Activated CD8-positive, alpha-beta T cell treated with anti-CD3 and anti-CD28 coated beads for 36 hours (primary cell): ENCODE measurements around the gene STK36. TPM values are rescaled to one million over a fixed set of nuclear protein-coding genes. Genes with fewer than 3 reads are reported as not detected.

Experiments
- ATAC-seq: fragments of 200-7000 bp; cut with Tn5 transposase; one replicate; pipeline ENCODE4 v1.10.0; 2021; ENCODE audit warnings: mild to moderate bottlenecking, moderate library complexity
- CTCF ChIA-PET: fragments of 350-600 bp; sonication (Branson Sonifier 250); formaldehyde crosslinking; loops from one replicate; lab custom pipeline; 2021; ENCODE audit warnings: antibody characterized with exemption; lab: Charles Lee
- POLR2A ChIA-PET: fragments of 350-600 bp; sonication (Branson Sonifier 250); formaldehyde crosslinking; loops from one replicate; lab custom pipeline; 2021; ENCODE audit warnings: antibody characterized with exemption; lab: Charles Lee
- DNase-seq: peaks from one replicate; pipeline ENCODE4 v3.0.0-alpha.2; 2020
- H3K27ac Mint-ChIP-seq: one replicate; pipeline ENCODE4 v1.8.0; 2021; ENCODE audit warnings: mild to moderate bottlenecking, mixed read lengths
- H3K27me3 Mint-ChIP-seq: one replicate; pipeline ENCODE4 v1.8.0; 2021; ENCODE audit warnings: mixed read lengths
- H3K36me3 Mint-ChIP-seq: one replicate; pipeline ENCODE4 v1.8.0; 2021; ENCODE audit warnings: low read depth, mixed read lengths
- H3K4me1 Mint-ChIP-seq: one replicate; pipeline ENCODE4 v1.8.0; 2021; ENCODE audit warnings: low read depth, mixed read lengths
- H3K4me3 Mint-ChIP-seq: one replicate; pipeline ENCODE4 v1.8.0; 2021; ENCODE audit warnings: mild to moderate bottlenecking, moderate library complexity, mixed read lengths
- H3K9me3 Mint-ChIP-seq: one replicate; pipeline ENCODE4 v1.8.0; 2021; ENCODE audit warnings: mixed read lengths
- CTCF ChIP-seq: fragments of 200-600 bp; IDR thresholded peaks from one replicate; pipeline ENCODE4 v1.8.0; 2022; ENCODE audit warnings: antibody characterized with exemption, mild to moderate bottlenecking
- intact Hi-C: fragments of 100-400 bp; cut with micrococcal nuclease; formaldehyde crosslinking; loops from one replicate; pipeline ENCODE4 v1.10.0; 2022
- total RNA-seq, 2 experiments: library from RNA; stranded (reverse); gene quantifications; one replicate each; pipeline ENCODE4 v1.2.3, GENCODE V29; 2021

Gene STK36
- total RNA-seq, 2 experiments from 2014 or later, result 11.6 to 14.9 TPM

GRCh38 chr2:218659988-218660358 is 11.9 kb upstream of the STK36 start:
- intact Hi-C loops, result no loop called here
- Mint-ChIP-seq H3K4me3 (peak overlapping the region; percentile 92), H3K27me3 (no peaks in the 10 kb centered on the region), H3K4me1 (peaks cover 29% of the 10 kb centered on the region), H3K36me3 (peaks cover 59% of the 10 kb centered on the region), H3K9me3 (no peaks in the 10 kb centered on the region), H3K27ac (peak overlapping the region; percentile 92)
- ATAC-seq (no peak), DNase-seq (no peak)
- ChIA-PET POLR2A (interaction anchor here (0.6 to 5.3 kb wide), 14 partner anchors 9 to 570 kb away, joined by 3 to 61 read pairs (median 5); partner anchors contain the start of genes ANKZF1, ATG9A, CTDSP1 and RNF25), CTCF (interaction anchor here (0.8 to 5.7 kb wide), 14 partner anchors 10 to 237 kb away, joined by 3 to 57 read pairs (median 4); partner anchors contain the start of genes RNF25, STK36 and TTLL4)
- TF ChIP-seq CTCF, result no peak

- CTCF ChIA-PET, result interaction anchor here (1.5 to 5.7 kb wide), 3 partner anchors 9 to 236 kb away, joined by 5 to 57 read pairs (median 6); partner anchors contain the start of genes RNF25 and STK36
- Mint-ChIP-seq H3K4me3 (no peak overlapping the region), H3K36me3 (peaks cover 59% of the 10 kb centered on the region), H3K27ac (peak overlapping the region; percentile 17), H3K27me3 (no peaks in the 10 kb centered on the region), H3K9me3 (no peaks in the 10 kb centered on the region), H3K4me1 (peaks cover 22% of the 10 kb centered on the region)
- ATAC-seq (no peak), DNase-seq (no peak)
- POLR2A ChIA-PET, result interaction anchor here (1.1 to 5.3 kb wide), 2 partner anchors 10 to 14 kb away, joined by 3 to 61 read pairs; partner anchors contain the start of genes RNF25 and STK36
- intact Hi-C loops, result no loop called here
- TF ChIP-seq CTCF, result no peak
These were observed 9.5 kb upstream of the STK36 start for GRCh38 chr2:218662377-218662776.

- H3K4me3 Mint-ChIP-seq, result no peak overlapping the region
- no peak for TF ChIP-seq CTCF
- DNase-seq (no peak), ATAC-seq (no peak)
- ChIA-PET POLR2A (no interaction called here), CTCF (interaction anchor here (0.9 kb wide), 1 partner anchor 8 kb away, joined by 3 read pairs; the partner anchor contains the start of gene RNF25)
- peaks cover 58% of the 10 kb centered on the region for H3K36me3 Mint-ChIP-seq
- H3K4me1 Mint-ChIP-seq, result peaks cover 19% of the 10 kb centered on the region
- no peaks in the 10 kb centered on the region for H3K27me3 Mint-ChIP-seq
- peak overlapping the region; percentile 17 for H3K27ac Mint-ChIP-seq
- intact Hi-C loops, result no loop called here
- no peaks in the 10 kb centered on the region for H3K9me3 Mint-ChIP-seq
These were observed 9.1 kb upstream of the STK36 start for GRCh38 chr2:218662827-218663226.

GRCh38 chr2:218663901-218664300 is 8.0 kb upstream of the STK36 start:
- TF ChIP-seq CTCF, result no peak
- ChIA-PET CTCF (interaction anchor here (0.6 to 1.1 kb wide), 3 partner anchors 7 to 234 kb away, joined by 3 read pairs; partner anchors contain the start of gene RNF25), POLR2A (no interaction called here)
- no peak overlapping the region for H3K4me3 Mint-ChIP-seq
- DNase-seq (no peak), ATAC-seq (no peak)
- H3K36me3 Mint-ChIP-seq, result peaks cover 54% of the 10 kb centered on the region
- H3K27ac Mint-ChIP-seq, result no peak overlapping the region
- no peaks in the 10 kb centered on the region for H3K9me3 Mint-ChIP-seq
- no peaks in the 10 kb centered on the region for H3K27me3 Mint-ChIP-seq
- peaks cover 14% of the 10 kb centered on the region for H3K4me1 Mint-ChIP-seq
- intact Hi-C loops, result no loop called here

- Mint-ChIP-seq H3K27ac (no peak overlapping the region), H3K27me3 (no peaks in the 10 kb centered on the region), H3K4me1 (peaks cover 16% of the 10 kb centered on the region), H3K36me3 (peaks cover 50% of the 10 kb centered on the region), H3K4me3 (no peak overlapping the region), H3K9me3 (no peaks in the 10 kb centered on the region)
- DNase-seq, result no peak
- TF ChIP-seq CTCF, result no peak
- no peak for ATAC-seq
- intact Hi-C loops, result no loop called here
- ChIA-PET CTCF (no interaction called here), POLR2A (no interaction called here)
These were observed 7.2 kb upstream of the STK36 start for GRCh38 chr2:218664653-218665052.
